GM06990 (cell line): ENCODE data around the gene EFNA1.

Source experiments
- DNase-seq: peaks from one replicate; pipeline ENCODE4 v3.0.0-alpha.2; 2011; ENCODE audit not compliant: insufficient read length; ENCODE audit errors: extremely low read depth
- H3K27me3 ChIP-seq: replicated peaks from 2 replicates; pipeline ENCODE4 v1.6.0; 2011; ENCODE audit warnings: low read length; ENCODE audit not compliant: control insufficient read depth, insufficient read depth
- H3K36me3 ChIP-seq: 2 replicates; pipeline ENCODE4 v1.5.1; 2011; ENCODE audit warnings: low read length; ENCODE audit not compliant: control insufficient read depth, insufficient read depth
- H3K4me3 ChIP-seq: replicated peaks from 2 replicates; pipeline ENCODE4 v1.5.1; 2011; ENCODE audit warnings: low read depth, mild to moderate bottlenecking, control low read depth, low read length
- TF ChIP-seq, protein P1 (sequence below): IDR thresholded peaks from 2 replicates; pipeline ENCODE4 v1.5.1; 2011; ENCODE audit warnings: low read length, control low read depth, mild to moderate bottlenecking, inconsistent platforms; ENCODE audit not compliant: insufficient read depth, poor library complexity, severe bottlenecking

EFNA1 gene

DNA sequence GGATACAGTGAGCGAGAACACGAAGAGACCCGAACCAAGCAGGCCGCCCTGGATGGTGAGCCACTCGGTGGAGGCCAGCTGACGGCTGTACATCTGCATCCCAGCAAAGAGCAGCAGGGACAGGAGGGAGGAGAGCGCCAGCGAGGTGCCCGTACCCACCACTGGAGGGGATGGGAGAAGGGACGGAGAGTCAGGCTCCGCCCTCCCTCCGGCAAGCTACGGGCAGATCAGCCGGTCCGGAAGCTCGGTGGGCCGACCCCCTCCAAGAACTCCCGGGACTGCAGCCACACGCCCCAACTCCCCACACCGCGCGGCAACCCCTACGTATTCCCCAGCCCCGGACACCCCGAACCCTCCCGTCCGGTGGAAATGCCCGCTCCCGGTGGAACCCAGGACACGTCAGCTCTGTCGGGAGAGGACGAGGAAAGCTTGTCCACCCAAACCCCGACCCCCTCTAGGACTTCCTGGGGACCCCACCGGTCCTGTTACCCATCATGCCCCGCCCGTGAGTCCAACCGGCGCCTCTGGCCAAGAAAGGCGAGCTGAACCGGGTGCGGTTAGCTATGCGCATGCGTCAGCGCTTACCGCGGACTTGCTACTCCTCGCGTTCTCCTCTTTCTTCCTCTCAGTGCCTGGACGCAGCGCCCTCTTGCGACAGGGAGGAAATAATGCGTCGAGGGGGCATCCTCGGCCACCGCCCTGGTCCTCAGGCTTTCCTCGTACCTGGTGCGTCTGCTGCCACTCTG, 45.2 kb downstream of the EFNA1 start, which contains the start of gene KRTCAP2:
Gene KRTCAP2, minus strand, starts transcription at position 573 of the 746 bp plus-strand sequence. Its CDS starts 80 bp downstream, at position 493.
- Histone ChIP-seq H3K36me3 (peaks cover 5% of the 10 kb centered on the region), H3K27me3 (no peaks in the 10 kb centered on the region), H3K4me3 (peak within 1 kb of the TSS; percentile 98)
- peak; percentile 90 for DNase-seq
- TF ChIP-seq, protein P1, sequence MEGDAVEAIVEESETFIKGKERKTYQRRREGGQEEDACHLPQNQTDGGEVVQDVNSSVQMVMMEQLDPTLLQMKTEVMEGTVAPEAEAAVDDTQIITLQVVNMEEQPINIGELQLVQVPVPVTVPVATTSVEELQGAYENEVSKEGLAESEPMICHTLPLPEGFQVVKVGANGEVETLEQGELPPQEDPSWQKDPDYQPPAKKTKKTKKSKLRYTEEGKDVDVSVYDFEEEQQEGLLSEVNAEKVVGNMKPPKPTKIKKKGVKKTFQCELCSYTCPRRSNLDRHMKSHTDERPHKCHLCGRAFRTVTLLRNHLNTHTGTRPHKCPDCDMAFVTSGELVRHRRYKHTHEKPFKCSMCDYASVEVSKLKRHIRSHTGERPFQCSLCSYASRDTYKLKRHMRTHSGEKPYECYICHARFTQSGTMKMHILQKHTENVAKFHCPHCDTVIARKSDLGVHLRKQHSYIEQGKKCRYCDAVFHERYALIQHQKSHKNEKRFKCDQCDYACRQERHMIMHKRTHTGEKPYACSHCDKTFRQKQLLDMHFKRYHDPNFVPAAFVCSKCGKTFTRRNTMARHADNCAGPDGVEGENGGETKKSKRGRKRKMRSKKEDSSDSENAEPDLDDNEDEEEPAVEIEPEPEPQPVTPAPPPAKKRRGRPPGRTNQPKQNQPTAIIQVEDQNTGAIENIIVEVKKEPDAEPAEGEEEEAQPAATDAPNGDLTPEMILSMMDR: peak; percentile 96

DNA sequence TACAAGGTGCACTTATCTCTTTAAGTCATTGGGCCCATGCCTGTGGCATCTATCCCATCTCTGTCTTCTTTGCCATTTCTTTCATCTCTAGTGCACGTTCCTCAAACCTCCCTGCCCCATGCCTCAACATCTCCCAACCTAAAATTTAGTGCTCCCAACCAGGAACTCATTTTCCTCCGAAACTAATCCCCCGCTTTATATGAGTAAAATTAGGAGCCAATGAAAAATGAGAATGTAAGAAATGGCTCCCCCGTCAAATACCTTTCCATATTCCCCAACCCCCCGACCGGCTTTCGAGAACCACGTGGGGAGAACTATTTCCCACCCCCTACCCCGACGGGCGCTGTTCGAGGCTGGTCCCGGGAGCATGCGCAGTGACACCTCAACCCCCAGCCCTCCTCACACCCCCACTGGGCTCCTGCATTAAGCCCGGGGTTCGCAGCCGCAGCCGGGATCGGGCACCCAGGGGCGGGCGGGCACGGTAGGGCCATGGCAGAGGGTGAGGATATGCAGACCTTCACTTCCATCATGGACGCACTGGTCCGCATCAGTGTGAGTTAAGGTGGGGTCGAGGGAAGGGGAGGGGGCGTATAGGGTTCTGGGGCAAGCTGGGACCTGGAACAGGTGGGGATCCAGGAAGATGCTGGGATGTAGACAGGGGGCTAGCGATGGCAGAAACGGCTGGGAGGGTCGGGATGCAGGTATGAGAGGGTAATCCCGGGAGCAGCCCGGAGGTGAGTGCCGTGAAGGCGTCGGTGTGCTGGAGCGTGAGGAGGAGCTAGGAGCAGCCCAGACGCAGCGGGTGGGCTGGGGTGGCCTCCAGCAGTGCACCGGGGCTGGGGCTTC, 46.0 kb downstream of the EFNA1 start, which contains the start of gene TRIM46:
Gene TRIM46, plus strand, starts transcription at position 372 of the 846 bp plus-strand sequence. Its CDS starts 118 bp downstream, at position 490.
- no peaks in the 10 kb centered on the region for H3K27me3 ChIP-seq
- TF ChIP-seq, protein P1: no peak
- peak; percentile 65 for DNase-seq
- peak within 1 kb of the TSS; percentile 98 for H3K4me3 ChIP-seq
- H3K36me3 ChIP-seq: peaks cover 5% of the 10 kb centered on the region

DNA sequence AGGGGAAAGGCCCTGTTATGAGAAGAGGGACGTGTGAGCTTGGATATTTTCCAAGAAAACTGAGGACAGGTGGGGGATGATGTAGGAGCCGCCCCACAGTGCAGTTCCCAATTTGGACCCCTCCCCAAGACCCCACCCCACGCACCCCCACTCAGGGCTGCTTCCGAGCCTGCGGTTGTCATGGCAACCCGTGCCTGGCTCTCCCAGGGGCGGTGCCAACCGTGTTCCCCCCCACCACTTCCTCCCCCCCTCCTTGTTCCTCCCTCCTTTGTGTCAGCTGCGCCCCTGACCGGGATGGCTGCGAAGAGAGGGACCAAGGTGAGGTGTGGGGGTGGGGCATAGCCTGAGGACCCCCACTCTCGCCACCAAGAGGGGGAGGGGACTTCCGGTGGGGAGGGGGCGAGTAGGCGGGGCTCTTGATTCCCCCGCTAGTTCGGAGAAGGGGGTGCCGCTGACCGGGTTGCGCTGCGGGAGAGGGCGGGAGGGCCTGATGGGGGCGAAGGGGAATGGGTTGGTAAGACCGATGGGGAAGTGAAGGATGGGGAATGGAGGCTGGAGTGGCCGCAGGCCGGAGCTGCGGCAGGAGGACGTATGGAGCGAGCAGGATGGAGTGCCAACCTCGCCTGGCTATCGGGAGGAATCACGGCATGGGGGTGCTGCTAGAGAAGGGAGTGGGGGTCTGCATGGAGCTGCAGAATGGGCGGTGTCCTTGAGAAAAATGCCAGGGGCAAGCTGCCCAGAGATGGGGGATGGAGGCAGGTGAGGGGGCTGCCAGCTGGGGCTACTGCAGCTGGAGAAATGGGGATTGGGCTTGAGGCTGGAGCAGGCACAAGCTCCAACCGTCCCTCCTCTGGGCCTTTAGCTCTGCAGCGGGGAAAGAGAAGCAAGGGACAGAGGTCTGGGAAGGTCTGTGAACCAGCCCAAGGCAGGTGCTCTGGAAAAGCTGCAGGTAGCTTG, 46.9 kb downstream of the EFNA1 start:
- TF ChIP-seq, protein P1: no peak
- Histone ChIP-seq H3K36me3 (peaks cover 3% of the 10 kb centered on the region), H3K4me3 (no peak overlapping the region), H3K27me3 (no peaks in the 10 kb centered on the region)
- no peak for DNase-seq

DNA sequence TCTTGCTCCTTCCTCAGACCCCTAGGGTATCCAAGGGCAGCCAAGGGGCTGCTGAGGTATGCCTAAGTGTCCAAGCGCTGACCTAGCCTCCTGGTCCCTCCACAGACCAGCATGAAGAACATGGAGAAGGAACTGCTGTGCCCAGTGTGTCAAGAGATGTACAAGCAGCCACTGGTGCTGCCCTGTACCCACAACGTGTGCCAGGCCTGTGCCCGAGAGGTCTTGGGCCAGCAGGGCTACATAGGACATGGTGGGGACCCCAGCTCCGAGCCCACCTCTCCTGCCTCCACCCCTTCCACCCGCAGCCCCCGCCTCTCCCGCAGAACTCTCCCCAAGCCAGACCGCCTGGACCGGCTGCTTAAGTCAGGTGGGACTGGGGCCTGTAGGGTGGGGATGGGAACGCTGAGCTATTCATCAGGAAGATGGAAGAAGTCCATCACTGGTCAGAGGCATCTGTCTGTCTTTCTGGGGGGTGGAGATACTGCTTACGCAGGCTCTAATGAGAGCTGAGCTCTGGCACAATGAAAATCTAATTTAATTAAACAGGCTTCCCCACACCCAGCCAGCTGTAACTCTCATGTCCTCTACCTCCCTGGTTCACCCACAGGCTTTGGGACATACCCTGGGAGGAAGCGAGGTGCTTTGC, 47.7 kb downstream of the EFNA1 start:
- TF ChIP-seq, protein P1: no peak
- Histone ChIP-seq H3K4me3 (no peak overlapping the region), H3K36me3 (peaks cover 1% of the 10 kb centered on the region), H3K27me3 (no peaks in the 10 kb centered on the region)
- no peak for DNase-seq

DNA sequence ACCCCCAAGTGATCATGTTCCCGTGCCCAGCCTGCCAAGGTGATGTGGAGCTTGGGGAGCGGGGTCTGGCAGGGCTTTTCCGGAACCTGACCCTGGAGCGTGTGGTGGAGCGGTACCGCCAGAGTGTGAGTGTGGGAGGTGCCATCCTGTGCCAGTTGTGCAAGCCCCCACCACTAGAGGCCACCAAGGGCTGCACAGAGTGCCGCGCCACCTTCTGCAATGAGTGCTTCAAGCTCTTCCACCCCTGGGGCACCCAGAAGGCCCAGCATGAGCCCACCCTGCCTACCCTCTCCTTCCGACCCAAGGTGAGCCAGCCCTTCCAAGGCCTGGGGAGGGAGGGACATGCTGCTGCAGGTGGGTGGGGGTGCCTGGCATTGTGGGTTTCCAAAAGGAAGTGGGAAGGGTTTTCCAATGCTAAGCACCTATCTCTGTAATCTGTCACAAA, 48.3 kb downstream of the EFNA1 start:
- Histone ChIP-seq H3K27me3 (no peaks in the 10 kb centered on the region), H3K36me3 (no peaks in the 10 kb centered on the region), H3K4me3 (no peak overlapping the region)
- no peak for DNase-seq
- TF ChIP-seq, protein P1: no peak
